Type B pancreatic cell (in vitro differentiated cells): ENCODE measurements around the gene TUBA8. TPM values are rescaled to one million over a fixed set of nuclear protein-coding genes. Genes with fewer than 3 reads are reported as not detected.
"Not testable (repeated sequence)": the region's sequence is repeated elsewhere in the genome, so short reads cannot be mapped to it uniquely, and the experiment has no call there.

Experiments
- DNase-seq: peaks from one replicate; pipeline ENCODE4 v3.0.0; 2021; ENCODE audit warnings: mixed read lengths; ENCODE audit not compliant: unreplicated experiment; ENCODE audit errors: extremely low spot score
- H3K27ac Mint-ChIP-seq: 2 replicates; pipeline ENCODE4 v1.8.0; 2021; ENCODE audit warnings: mild to moderate bottlenecking, mixed read lengths
- H3K27me3 Mint-ChIP-seq: 2 replicates; pipeline ENCODE4 v1.8.0; 2021; ENCODE audit warnings: mixed read lengths
- H3K36me3 Mint-ChIP-seq: 2 replicates; pipeline ENCODE4 v1.8.0; 2021; ENCODE audit warnings: mixed read lengths
- H3K4me1 Mint-ChIP-seq: one replicate; pipeline ENCODE4 v1.8.0; 2021; ENCODE audit warnings: mixed read lengths; ENCODE audit not compliant: unreplicated experiment
- H3K4me3 Mint-ChIP-seq: 2 replicates; pipeline ENCODE4 v1.8.0; 2021; ENCODE audit warnings: mild to moderate bottlenecking, mixed read lengths
- H3K9me3 Mint-ChIP-seq: 2 replicates; pipeline ENCODE4 v1.8.0; 2021; ENCODE audit warnings: mixed read lengths
- CTCF ChIP-seq: fragments of 200-600 bp; sonication (generic); conservative IDR thresholded peaks from 2 replicates; pipeline ENCODE4 v1.5.0; 2021; ENCODE audit warnings: antibody characterized with exemption, mild to moderate bottlenecking
- total RNA-seq: library from RNA; stranded (reverse); gene quantifications from 2 replicates; pipeline ENCODE4 v1.2.1, GENCODE V29; 2021; ENCODE audit warnings: low replicate concordance

TUBA8 gene
- total RNA-seq, 1 donor from 2014 or later, result 1.7 TPM

GRCh38 chr22:18120857-18121256 is 10.2 kb downstream of the TUBA8 start:
- no peak for TF ChIP-seq CTCF
- Mint-ChIP-seq H3K4me1 (no peaks in the 10 kb centered on the region), H3K9me3 (no peaks in the 10 kb centered on the region), H3K27ac (no peak overlapping the region), H3K27me3 (no peaks in the 10 kb centered on the region), H3K4me3 (no peak overlapping the region), H3K36me3 (no peaks in the 10 kb centered on the region)
- DNase-seq, result no peak

- no peak for TF ChIP-seq CTCF
Observed at GRCh38 chr22:18121506-18121905, 10.9 kb downstream of the TUBA8 start.

GRCh38 chr22:18121954-18122554 is 11.4 kb downstream of the TUBA8 start:
- Mint-ChIP-seq H3K36me3 (peaks cover 6% of the 10 kb centered on the region), H3K27me3 (no peaks in the 10 kb centered on the region), H3K4me3 (no peak overlapping the region), H3K4me1 (no peaks in the 10 kb centered on the region), H3K27ac (no peak overlapping the region), H3K9me3 (no peaks in the 10 kb centered on the region)
- DNase-seq, result no peak
- no peak for TF ChIP-seq CTCF

More at GRCh38 chr22:18121506-18121905, 10.9 kb downstream of the TUBA8 start:
- H3K4me1 Mint-ChIP-seq, result no peaks in the 10 kb centered on the region
- H3K27ac Mint-ChIP-seq, result no peak overlapping the region
- DNase-seq, result no peak
- H3K36me3 Mint-ChIP-seq, result peaks cover 2% of the 10 kb centered on the region
- no peaks in the 10 kb centered on the region for H3K27me3 Mint-ChIP-seq
- H3K9me3 Mint-ChIP-seq, result no peaks in the 10 kb centered on the region
- no peak overlapping the region for H3K4me3 Mint-ChIP-seq

GRCh38 chr22:18123476-18124025 is 12.9 kb downstream of the TUBA8 start:
- H3K4me3 Mint-ChIP-seq, H3K36me3 Mint-ChIP-seq, H3K27ac Mint-ChIP-seq, H3K4me1 Mint-ChIP-seq, H3K9me3 Mint-ChIP-seq, DNase-seq, H3K27me3 Mint-ChIP-seq: not testable (repeated sequence)

GRCh38 chr22:18126606-18127005 is 16.0 kb downstream of the TUBA8 start:
- DNase-seq, result no peak
- peaks cover 6% of the 10 kb centered on the region for H3K36me3 Mint-ChIP-seq
- no peaks in the 10 kb centered on the region for H3K9me3 Mint-ChIP-seq
- H3K4me1 Mint-ChIP-seq, result no peaks in the 10 kb centered on the region
- no peak for TF ChIP-seq CTCF
- H3K4me3 Mint-ChIP-seq, result no peak overlapping the region
- no peaks in the 10 kb centered on the region for H3K27me3 Mint-ChIP-seq
- H3K27ac Mint-ChIP-seq, result no peak overlapping the region

GRCh38 chr22:18130018-18130417 is 19.4 kb downstream of the TUBA8 start:
- peaks cover 6% of the 10 kb centered on the region for H3K36me3 Mint-ChIP-seq
- H3K27me3 Mint-ChIP-seq, result no peaks in the 10 kb centered on the region
- H3K4me3 Mint-ChIP-seq, result no peak overlapping the region
- no peak for DNase-seq
- TF ChIP-seq CTCF, result no peak
- H3K27ac Mint-ChIP-seq, result no peak overlapping the region
- no peaks in the 10 kb centered on the region for H3K4me1 Mint-ChIP-seq
- H3K9me3 Mint-ChIP-seq, result no peaks in the 10 kb centered on the region
